G401.6 (cell line): Measurements from ENCODE around the gene EVPL.
"Not testable (repeated sequence)": the region's sequence is repeated elsewhere in the genome, so short reads cannot be mapped to it uniquely, and the experiment has no call there.

Source experiments
- FAIRE-seq: peaks from 2 replicates; lab custom pipeline; 2012; peaks lifted over from hg19 to GRCh38; lab: Jason Lieb, UNC

The EVPL gene

DNA sequence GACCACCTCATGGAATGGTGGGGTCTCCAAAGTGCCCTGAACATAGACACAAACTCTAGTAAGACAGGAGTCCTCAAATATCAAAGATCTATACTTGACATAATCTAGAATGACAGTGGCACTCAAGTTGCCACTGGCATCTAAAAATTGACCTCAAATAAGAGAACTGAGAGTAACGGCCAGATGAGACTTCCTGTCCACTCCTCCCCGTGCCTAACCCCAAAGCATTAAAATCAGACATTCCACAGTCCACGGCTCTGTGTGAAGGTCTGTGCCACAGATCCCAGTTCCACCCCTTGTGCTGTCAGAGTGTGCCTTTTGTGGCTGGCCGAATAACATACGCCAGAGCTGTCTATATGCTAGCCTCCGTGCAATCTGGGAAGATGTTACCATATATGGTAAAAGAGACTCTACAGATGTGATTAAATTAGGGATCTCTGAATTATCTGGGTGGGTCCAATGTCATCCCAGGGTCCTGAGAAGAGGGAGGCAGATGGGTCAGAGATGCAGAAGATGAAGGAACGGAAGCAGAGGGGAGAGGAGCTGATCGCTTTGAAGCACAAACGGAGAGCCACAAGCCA lies 21.0 kb upstream of the EVPL start:
- no peak for FAIRE-seq

DNA sequence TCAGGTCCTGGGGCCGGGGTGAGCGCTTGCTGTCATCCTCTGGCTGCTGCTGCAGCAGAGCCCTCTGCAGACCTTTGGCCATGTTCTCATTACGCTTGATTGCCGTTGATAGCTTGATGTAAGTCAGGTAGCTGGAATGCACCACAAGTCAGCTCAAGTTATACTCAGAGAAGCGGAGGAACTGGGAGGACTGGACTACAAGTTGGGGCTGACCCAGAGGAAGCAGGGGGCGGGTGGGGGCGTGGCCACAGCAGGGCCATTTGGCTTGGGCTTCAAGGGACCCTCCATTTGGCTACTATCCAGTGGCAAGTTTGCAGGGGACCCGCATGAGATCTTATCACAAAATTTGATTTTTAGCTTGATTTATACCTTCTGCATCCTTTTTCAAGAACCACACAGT lies 19.0 kb upstream of the EVPL start:
- no peak for FAIRE-seq

DNA sequence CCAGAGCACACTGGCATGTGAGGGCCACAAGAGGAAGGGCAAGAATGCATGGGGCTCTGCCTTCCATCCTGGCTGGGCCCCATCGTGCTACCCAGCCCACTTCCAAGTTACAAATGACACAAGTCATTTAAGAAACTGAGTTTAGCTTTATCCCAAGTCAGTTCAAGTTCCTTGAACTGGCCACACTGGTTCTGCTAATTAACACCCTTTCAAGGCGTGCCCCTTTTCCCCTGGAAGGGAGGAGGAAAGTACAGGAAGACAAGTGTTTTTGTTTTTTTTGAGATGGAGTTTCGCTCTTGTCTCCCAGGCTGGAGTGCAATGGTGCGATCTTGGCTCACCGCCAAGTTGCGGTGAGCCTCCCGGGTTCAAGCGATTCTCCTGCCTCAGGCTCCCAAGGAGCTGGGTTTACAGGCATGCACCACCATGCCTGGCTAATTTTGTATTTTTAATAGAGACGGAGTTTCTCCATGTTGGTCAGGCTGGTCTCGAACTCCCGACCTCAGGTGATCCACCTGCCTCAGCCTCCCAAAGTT lies 17.4 kb upstream of the EVPL start:
- FAIRE-seq = not testable (repeated sequence)

DNA sequence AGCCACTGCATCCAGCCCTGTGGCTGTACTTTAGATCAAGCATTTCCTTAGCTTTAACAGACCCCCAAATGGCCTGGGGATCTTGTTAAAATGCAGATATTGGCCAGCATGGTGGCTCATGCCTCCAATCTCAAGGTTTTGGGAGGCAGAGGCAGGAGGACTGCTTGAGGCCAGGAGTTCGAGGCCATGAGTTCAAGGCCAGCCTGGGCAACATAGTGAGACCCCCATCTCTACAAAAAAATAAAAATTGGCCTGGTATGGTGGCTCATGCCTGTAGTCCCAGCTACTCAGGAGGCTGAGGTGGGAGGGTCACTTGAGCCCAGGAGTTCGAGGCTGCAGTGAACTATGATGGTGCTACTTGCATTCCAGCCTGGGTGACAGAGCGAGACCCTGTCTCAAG lies 15.8 kb upstream of the EVPL start:
- not testable (repeated sequence) for FAIRE-seq

DNA sequence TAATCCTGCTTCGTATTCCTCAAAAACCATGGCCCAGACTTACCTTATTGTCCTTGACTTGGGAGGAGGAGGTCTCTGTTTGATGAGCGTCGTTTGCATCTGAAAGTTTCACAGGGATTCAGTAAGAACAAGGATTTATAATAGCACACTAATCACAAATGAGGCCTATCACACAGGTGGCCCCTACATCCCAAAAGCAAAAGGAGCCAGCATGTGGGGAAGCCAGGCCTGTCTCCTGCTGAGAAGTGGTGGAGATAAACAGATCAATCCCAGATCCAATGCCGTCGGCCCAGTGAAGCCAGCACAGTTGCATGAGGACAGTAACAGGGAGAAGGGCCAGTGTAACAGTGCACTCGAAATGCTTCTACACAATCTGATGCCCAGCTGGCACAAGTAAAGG lies 13.3 kb upstream of the EVPL start:
- no peak for FAIRE-seq

DNA sequence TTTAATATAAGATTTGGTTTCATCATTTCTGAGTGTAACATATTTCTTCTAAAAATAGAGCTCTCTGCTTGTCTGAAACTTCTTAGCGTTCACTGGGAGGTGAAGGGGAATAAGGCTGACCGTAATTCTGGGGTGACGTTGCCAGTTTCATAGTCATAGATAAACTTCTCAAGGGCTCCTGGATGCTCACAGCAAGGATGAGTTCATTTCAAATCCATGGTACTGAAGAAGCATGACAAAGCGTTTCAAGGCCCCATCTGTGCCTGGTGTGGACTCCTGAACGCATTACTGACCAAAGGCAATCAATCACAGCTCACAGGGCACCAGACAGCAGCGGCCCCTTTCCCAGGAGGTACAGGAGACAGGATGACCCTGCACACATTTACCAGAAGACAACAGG lies 12.0 kb upstream of the EVPL start:
- FAIRE-seq = no peak

DNA sequence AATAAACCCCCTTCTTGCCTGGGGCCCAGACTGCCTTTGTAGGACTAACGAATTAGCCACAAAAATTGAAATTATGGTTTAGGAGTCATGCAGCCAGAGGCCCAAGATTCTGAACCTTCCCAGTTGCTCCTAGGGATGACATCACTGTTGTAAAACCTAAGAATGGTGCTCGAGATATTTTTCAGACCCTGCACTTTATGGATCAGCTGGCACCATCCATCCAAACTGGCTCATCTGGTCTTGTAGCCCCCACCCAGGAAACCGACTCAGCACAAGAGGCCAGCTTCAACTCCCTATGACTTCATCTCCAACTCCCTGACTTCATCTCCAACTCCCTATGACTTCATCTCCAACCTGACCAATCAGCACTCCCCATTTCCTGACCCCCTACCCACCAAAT lies 10.9 kb upstream of the EVPL start:
- no peak for FAIRE-seq

DNA sequence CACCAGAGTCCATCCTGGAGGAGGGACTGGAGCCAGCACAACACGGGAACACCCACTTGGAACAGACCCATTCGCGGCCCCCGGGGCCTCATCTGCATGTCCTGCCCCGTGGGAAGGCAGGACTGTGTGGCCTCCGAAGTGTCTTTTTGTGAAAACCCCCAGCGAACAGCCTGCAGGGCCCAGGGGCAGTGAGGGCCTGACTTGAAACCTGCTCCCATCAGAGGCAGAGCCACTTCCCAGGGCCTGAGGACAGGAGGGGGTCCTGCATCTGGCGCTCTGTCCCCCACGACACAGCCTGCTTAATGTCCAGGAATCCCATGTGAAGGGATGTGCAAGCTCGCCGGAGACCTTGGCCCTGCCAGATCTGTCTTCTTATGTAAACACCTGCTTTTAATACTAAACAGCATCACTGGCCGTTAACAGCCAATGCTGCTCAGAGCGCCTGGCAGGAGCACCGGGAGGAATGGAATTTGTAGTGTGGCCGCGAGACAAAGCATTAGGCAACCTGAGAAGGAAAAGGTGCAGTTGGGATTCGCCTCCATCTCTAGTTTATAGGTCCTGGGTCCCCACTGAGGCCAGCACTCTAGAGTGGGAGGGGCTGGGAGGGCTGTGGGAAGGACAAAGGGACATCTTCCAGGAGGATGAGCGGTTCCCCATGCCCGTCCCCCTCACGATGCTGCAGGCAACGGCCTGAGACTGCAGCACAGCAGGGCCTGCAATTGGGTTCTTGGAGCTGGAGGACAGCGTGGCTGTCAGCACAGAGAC lies 9.6 kb upstream of the EVPL start:
- FAIRE-seq = no peak

DNA sequence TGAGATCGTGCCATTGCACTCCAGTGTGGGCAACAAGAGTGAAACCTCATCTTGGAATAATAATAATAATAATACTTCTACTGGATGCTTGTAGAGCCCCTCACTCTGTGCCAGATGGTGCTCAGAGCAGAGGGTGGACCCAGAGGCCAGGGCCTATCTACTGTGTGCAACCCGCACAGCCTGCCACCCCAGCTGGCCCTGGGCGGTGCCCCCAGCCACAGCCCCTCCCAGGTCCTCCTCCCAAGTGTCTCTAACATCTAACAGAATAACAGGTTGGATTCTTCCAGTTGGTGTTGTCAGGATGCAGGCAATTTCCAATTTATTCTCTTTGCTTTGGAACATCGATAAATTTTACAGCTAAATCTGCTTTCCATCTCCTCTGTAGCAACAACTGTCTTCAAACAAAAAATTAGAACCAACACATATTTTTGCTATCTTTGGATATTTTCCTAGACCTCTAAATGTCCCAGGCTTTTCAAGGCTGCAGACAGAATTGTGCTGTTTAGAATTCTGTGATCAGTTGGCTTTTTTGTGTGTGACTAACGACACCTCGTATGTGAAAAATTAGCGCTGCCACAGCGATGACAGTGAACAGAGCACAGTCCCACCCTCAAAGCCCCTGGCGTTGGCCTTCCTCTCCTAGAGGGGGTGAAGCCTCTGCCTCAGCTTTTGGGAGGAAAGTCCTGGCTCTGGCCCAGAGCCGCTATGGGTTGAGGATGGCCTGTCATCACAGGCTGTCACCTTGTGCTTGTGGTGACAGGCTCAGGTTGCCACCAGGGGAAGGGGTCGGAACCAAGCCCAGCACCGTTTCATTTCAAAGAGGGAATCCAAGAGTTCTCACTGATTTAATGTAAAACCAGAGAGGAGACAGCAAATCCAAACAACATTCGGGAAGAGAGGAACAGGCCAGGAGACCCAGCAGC lies 7.6 kb upstream of the EVPL start:
- no peak for FAIRE-seq

DNA sequence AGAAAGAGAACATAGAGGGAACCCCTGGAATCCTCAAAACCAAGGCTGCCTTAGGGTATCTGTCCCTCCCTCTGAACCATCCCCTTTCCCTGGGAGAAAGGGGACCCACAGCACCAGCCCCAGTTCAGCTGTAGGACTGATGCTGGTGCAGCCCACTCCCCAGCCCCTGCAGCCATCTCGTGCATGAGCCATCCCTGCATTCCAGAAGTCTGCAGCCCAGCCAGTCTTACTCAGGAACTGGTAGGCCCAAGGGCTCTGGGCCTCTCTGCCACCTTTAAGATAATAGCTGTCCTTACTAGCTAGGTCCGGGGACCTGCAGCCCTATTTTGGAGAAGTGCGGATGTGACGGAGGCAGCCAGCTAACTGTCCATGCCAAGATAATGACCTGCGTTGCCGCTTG lies 6.0 kb upstream of the EVPL start:
- no peak for FAIRE-seq

DNA sequence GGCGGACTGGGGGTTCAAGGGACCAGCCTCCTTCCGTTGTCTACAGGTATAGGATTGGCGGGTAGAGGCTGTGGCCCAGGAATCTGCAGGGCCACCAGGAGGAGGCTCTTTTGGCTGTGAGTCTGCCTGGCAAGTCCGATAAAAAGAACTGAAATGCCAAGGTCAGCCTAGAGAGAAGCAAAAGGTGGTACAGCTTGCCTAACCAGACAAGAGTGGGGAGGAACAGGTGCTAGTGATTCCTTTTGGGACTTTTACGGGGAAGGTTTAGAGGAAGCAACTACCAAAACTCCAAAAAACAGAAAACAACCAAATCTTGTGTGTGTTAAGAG lies 5.6 kb upstream of the EVPL start:
- FAIRE-seq = no peak

DNA sequence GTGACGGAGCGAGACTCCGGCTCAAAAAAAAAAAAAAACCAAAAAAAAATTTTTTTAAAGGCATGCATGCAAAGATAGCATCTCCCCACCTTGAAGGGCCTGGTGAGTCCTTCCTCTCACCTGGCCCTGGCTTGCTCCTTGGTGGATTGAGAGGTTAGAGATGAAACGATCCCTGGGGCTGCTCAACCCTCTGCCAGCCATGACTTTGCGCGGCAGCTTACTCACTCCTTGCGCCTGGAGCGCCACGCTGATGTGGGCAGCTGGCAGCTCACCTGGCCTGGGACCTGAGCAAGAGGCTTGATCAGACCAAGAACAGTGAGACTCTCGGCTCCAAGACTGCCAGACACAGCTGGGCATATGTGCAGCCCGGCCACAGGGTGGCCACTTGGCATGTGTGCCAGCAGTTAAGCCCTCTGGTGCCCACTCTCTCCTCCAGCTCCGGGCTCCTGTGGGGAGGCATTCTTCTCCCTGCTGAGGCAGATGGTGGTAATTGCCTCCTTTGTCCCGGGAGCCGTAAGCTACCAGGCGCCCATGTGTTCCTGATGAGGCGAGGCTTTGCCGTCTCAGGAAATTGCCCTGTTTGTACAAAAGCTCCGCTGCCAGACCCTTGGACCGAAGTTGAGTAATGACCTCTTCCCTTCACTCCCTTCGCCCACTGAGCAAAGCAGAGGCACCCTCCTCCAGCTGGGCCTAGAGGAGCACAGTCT lies 5.1 kb upstream of the EVPL start:
- no peak for FAIRE-seq

DNA sequence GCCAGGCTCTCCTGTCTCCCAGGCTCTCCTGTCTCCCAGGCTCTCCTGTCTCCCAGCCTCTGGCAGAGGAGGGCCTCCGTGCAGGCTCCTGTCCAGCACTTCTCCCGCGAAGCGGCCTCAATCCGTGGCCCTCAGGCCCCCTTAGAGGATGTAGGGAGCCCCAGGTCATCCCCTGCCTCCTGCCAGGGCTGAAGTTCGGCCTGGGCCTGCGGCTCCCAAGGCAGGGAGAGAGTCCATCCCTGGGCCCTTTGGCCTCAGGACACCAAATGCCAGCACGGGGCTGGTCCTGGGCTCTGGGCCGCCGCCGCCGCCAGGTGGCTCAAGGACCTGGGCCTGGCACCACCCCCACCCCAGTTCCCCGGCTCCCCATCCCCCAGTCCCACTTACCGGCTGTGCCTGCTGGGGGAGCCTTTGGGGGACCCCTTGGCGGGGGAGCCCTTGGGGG lies 370 bp downstream of the EVPL start:
- no peak for FAIRE-seq

DNA sequence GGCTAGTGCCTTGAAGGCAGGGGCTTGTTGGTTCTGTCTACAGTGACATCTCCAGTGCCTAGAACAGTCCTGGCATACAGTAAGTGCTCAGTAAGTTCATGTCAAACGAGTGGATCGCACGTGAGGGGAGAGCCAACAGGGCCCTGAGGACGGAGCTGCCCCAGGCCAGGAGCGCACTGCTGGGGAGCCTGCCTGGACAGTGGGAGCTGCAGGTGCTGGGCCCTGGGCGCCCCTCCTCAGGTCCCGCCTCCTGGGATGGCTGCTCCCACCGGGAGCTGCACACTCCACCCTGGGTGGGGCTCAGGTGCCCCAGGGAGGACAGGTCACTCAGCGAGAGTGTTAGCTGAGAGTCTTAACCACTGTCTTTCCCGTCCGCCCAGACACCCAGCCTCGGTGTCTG lies 1.8 kb downstream of the EVPL start:
- FAIRE-seq = no peak

DNA sequence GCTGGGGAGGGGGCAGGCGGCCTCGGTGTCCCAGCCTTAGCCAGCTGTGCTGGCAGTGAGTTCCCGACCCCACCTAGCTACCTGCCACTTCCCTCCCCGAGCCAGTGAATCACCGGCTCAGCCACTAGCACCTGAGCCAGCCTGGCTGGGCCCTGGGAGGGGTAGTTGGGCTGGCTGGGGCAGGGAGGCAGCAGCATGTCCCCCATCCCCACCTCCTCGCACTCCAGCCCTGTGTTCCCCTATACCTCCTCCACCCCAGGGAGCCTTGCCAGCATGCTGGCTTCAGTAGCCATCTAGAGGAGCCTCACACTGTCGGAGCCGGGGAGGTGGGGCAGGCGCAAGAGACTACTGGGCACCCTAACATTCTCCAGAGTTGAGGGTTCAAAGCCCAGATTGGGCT lies 2.8 kb downstream of the EVPL start:
- FAIRE-seq = no peak

DNA sequence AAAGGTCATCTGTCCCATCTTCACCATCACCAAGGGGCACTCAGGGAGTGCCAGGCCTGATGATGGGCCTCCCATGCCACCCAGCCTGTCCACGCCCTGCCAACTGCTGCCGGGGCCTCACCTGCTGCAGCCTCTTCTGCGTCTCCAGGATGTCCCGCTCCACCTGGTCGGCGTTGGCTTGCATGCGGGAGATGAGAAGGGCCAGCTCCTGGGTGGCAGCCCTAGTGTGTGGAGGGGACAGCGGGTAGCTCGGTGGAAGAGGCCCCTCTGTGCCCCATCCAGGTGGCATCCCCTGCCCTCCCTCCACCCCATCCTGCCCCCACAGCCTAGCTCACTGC lies 3.2 kb downstream of the EVPL start:
- no peak for FAIRE-seq

DNA sequence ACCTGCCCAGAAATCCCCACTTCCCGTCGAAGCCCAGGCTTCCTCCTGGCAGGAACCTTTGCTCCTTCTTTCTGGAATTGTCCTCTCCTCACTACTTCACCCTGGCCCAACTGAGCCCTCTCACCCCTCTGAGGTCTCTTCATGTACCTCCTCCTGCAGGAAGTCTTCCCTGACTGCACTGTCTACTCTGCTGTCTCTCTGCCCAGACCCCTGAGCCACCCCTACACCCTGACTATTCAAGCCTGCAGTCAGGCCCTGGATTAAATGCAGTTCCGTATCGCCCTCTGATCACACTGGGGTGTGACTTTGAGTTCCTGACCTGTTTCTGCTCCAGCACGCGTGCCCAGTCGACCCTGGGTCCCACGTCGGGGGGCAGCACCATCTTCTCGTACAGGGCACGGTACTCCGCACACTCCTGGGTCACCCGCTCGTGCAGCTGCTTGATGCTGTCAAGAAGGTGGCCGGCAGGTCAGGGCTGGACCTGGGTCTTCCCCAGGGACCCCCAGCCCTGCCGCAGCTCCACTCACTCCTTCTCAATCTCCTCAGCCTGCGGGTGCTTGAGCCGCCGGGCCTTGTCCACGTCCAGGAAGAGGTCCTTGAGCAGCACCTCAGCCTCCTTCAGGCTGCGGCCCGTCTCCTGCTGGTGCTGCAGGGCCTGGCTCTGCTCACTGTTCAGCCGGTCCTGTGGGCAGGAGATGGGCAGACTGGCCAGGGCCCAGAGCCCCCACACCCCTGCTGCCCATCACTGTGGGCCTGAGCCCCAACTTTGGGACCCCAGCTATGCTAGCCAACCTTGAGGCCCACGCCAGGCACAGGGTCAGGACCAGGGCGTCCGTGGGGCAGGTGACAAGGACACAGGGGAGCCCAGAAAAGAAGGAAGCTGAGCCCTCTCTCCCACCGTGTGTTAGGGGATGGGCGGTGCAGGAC lies 3.9 kb downstream of the EVPL start:
- FAIRE-seq = no peak

DNA sequence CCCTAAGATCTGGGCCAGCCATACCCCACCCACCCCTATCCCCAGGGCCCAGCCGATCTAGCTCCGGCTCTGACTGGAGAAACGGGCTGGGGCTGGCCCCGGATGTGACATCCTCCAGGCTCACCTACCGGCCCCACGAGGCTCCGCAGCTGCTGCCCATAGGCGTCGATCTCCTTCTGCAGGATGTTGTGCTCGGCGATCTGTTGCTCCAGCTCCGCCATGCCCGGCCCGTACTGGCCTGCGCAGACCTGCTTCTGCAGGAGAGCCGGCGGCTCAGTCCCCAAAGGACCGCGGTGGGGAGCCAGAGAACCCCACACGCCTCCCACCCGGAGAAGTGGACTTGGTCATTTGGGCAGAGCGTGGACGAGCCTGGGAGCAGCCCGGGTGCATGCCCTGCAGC lies 4.8 kb downstream of the EVPL start:
- no peak for FAIRE-seq

DNA sequence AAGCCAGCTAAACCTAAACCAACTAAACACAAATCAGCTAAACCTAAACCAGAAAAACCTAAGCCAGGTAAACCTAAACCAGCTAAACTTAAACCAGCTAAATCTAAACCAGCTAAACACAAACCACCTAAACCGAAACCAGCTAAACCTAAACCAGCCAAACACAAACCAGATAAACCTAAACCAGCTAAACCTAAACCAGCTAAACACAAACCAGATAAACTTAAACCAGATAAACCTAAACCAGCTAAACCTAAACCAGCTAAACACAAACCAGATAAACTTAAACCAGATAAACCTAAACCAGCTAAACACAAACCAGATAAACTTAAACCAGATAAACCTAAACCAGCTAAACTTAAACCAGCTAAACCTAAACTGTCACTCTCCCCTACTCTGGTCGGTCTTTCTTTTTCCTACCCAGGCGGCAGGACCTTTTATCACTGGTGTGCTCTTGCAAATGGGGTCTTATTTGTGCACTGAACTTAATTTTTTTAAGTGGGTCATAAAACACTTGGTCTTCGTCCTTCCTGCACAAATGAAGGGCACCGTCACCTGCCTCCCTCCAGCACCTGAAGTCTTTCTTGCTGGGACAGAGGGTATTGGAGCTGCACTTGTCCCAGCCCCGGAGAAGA lies 7.2 kb downstream of the EVPL start:
- peak; percentile 65 for FAIRE-seq

DNA sequence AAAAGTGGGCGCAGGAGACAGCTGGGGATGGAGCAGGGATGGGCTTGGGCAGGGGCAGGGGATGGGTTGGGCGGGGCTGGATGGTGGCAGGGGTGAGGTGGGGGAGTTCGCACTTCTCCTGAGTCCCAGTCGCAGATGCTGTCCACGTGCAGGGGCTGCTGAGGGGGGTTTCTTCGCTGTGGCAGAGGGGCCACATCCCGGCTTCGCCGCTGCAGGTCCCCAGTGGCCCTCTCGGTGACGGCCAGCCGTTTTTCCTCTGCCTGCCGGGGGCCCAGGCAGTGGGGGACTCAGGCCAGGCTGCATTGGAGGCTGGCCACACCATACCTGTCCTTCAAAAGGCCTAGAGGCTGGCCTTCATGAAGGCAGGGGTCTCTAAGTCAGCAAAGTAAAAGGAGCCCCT lies 8.3 kb downstream of the EVPL start:
- no peak for FAIRE-seq

DNA sequence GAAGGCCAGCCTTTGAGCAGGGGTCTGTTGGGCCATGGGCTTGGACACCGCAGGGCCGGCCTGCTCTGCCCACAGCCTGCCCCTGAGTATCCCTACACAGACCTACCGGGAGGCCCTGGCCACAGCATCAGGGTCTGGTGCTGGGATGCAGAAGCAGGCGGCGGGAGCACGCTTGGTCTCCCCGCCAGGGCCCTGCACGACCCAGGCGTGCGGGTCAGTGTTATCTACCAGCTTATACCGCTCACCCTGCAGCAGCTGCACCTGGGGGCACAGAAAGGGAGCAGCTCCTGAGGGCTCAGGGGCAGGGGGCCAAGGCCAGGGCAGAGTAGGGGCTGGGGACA lies 8.8 kb downstream of the EVPL start:
- FAIRE-seq = no peak
